Neural cell (in vitro differentiated cells): ENCODE data around the gene DCHS1. TPM values are rescaled to one million over a fixed set of nuclear protein-coding genes. Genes with fewer than 3 reads are reported as not detected.
A peak's percentile ranks its signal among the peaks of the same experiment; 100 is the strongest.

Experiments used
- H2AFZ ChIP-seq: fragments of 200-600, 300-800 bp; sonication (generic), shearing (Covaris generic); 2 replicates; pipeline ENCODE4 v1.6.0; 2014; ENCODE audit warnings: low read depth, mild to moderate bottlenecking, antibody characterized with exemption, low read length, moderate library complexity
- H3F3A ChIP-seq: fragments of 200-600 bp; shearing (Covaris generic); 2 replicates; pipeline ENCODE4 v1.6.1; 2016; ENCODE audit warnings: mild to moderate bottlenecking, moderate library complexity, mixed read lengths, antibody characterized with exemption, low read length; ENCODE audit not compliant: insufficient read depth, poor library complexity, severe bottlenecking
- H3K27ac ChIP-seq: fragments of 200-600, 300-800 bp; sonication (generic), shearing (Covaris generic); 2 replicates; pipeline ENCODE4 v1.5.1; 2014; ENCODE audit warnings: mild to moderate bottlenecking, low read length, moderate library complexity
- H3K27me3 ChIP-seq: fragments of 300-800, 200-600 bp; sonication (generic), shearing (Covaris generic); 2 replicates; pipeline ENCODE4 v1.6.0; 2014; ENCODE audit warnings: mild to moderate bottlenecking, low read depth, low read length, moderate library complexity; ENCODE audit not compliant: insufficient read depth
- H3K36me3 ChIP-seq: fragments of 300-800, 200-600 bp; sonication (generic), shearing (Covaris generic); 2 replicates; pipeline ENCODE4 v1.5.1; 2014; ENCODE audit warnings: mild to moderate bottlenecking, antibody characterized with exemption, low read length, moderate library complexity; ENCODE audit not compliant: insufficient read depth
- H3K4me2 ChIP-seq: fragments of 300-800, 200-600 bp; sonication (generic), shearing (Covaris generic); 2 replicates; pipeline ENCODE4 v1.6.0; 2014; ENCODE audit warnings: mild to moderate bottlenecking, low read length
- H3K4me3 ChIP-seq: fragments of 300-800, 200-600 bp; sonication (generic), shearing (Covaris generic); 2 replicates; pipeline ENCODE4 v1.5.1; 2014; ENCODE audit warnings: mild to moderate bottlenecking, low read length, moderate library complexity
- H3K79me2 ChIP-seq: fragments of 200-600 bp; shearing (Covaris generic); replicated peaks from 2 replicates; pipeline ENCODE4 v1.6.0; 2014; ENCODE audit warnings: mild to moderate bottlenecking, low read length, moderate library complexity; ENCODE audit not compliant: insufficient read depth
- H3K9ac ChIP-seq: fragments of 300-800, 200-600 bp; sonication (generic), shearing (Covaris generic); 2 replicates; pipeline ENCODE4 v1.6.1; 2016; ENCODE audit warnings: mild to moderate bottlenecking, low read length, mixed read lengths
- H3K9me2 ChIP-seq: fragments of 200-600 bp; shearing (Covaris generic); 2 replicates; pipeline ENCODE4 v1.6.1; 2016; ENCODE audit warnings: mild to moderate bottlenecking, low read length, mixed read lengths; ENCODE audit not compliant: insufficient read depth
- H3K9me3 ChIP-seq: fragments of 200-600, 300-800 bp; sonication (generic), shearing (Covaris generic); 2 replicates; pipeline ENCODE4 v1.6.1; 2016; ENCODE audit warnings: mild to moderate bottlenecking, mixed run types, low read length, moderate library complexity, mixed read lengths
- H4K20me1 ChIP-seq: fragments of 200-600 bp; shearing (Covaris generic); 2 replicates; pipeline ENCODE4 v1.6.1; 2016; ENCODE audit warnings: mild to moderate bottlenecking, mixed run types; ENCODE audit not compliant: insufficient read depth
- EP300 ChIP-seq: fragments of 450-650 bp; conservative IDR thresholded peaks from 2 replicates; pipeline ENCODE4 v1.6.1; 2014; ENCODE audit warnings: antibody characterized with exemption, mild to moderate bottlenecking, moderate library complexity; ENCODE audit not compliant: poor library complexity, severe bottlenecking
- EZH2 ChIP-seq: fragments of 200-600, 300-800 bp; shearing (Covaris generic), sonication (generic); IDR thresholded peaks from 2 replicates; pipeline ENCODE4 v1.6.1; 2014; ENCODE audit warnings: antibody characterized with exemption, low read length, borderline replicate concordance, mild to moderate bottlenecking; ENCODE audit not compliant: insufficient read depth, poor library complexity, severe bottlenecking
- MXI1 ChIP-seq: fragments of 450-650 bp; conservative IDR thresholded peaks from 2 replicates; pipeline ENCODE4 v1.6.1; 2014; ENCODE audit warnings: antibody characterized with exemption, mild to moderate bottlenecking; ENCODE audit not compliant: poor library complexity, severe bottlenecking
- POLR2AphosphoS5 ChIP-seq: IDR thresholded peaks from 2 replicates; pipeline ENCODE4 v1.6.1; 2012
- RAD21 ChIP-seq: fragments of 450-650 bp; conservative IDR thresholded peaks from 2 replicates; pipeline ENCODE4 v1.6.1; 2014; ENCODE audit warnings: antibody characterized with exemption, mild to moderate bottlenecking, moderate library complexity
- SMC3 ChIP-seq: fragments of 450-650 bp; conservative IDR thresholded peaks from 2 replicates; pipeline ENCODE4 v1.6.1; 2014; ENCODE audit warnings: antibody characterized with exemption, mild to moderate bottlenecking, moderate library complexity; ENCODE audit not compliant: poor library complexity
- TAF1 ChIP-seq: IDR thresholded peaks from 2 replicates; pipeline ENCODE4 v1.6.1; 2012; ENCODE audit warnings: low read depth
- polyA plus RNA-seq: library from polyadenylated mRNA; depleted of rRNA; stranded (reverse); fragments of >200 nt; gene quantifications from 2 replicates; pipeline ENCODE4 v1.2.3, GENCODE V29; 2014
- TF ChIP-seq, protein P1 (sequence below): fragments of 450-650 bp; IDR thresholded peaks from 2 replicates; pipeline ENCODE4 v1.5.1; 2014; ENCODE audit warnings: antibody characterized with exemption, mild to moderate bottlenecking, moderate library complexity; ENCODE audit not compliant: poor library complexity, severe bottlenecking
- TF ChIP-seq, protein P2 (sequence below): IDR thresholded peaks from 2 replicates; pipeline ENCODE4 v1.6.1; 2012; ENCODE audit warnings: borderline replicate concordance

The DCHS1 gene
- polyA plus RNA-seq, 1 donor from 2014 or later: 30.1 TPM

DNA sequence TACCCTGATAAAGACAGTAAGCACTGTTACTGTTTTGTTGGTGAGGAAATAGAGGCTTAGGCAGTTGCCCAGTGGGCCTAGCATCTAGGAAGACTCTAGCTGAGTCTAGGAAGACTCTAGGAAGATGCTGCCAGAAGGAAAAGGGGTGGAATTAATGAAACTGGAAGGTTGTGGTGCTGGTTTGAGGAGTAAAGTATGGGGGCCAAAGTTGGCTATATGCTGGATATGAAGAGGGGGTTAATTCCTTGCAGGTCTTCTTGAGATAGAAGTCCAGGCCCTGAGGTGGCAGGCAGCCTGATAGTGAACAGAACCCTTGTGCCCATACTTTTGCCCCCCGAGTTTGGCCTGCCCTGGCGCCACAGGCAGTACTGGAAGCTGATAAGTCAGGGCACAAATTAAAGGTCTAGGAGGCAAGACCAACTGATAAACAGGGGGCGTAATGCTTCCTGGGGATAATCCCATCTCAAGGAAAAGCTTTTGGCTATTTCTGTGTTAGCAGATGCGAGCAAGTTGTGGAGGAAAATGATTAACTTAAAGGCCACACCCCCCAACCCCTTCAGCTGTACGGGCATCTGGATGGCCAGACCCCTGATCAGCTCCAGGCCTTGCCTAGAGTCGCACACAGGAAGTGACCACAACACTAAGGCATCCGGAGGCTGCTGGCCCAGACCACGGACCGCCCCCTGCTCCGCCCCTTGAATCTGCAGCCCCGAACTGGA lies 49.0 kb downstream of the DCHS1 start:
- peaks cover 47% of the 10 kb centered on the region for H3K79me2 ChIP-seq
- H3K9ac ChIP-seq: no peak overlapping the region
- no peaks in the 10 kb centered on the region for H3K9me3 ChIP-seq
- no peaks in the 10 kb centered on the region for H4K20me1 ChIP-seq
- no peaks in the 10 kb centered on the region for H3K9me2 ChIP-seq
- H3K27ac ChIP-seq: no peak overlapping the region
- H3K27me3 ChIP-seq: no peaks in the 10 kb centered on the region
- peaks cover 5% of the 10 kb centered on the region for H3F3A ChIP-seq
- H2AFZ ChIP-seq: no peak overlapping the region
- H3K4me2 ChIP-seq: no peak overlapping the region
- TF ChIP-seq SMC3: no peak
- no peak for TF ChIP-seq POLR2AphosphoS5
- H3K4me3 ChIP-seq: peak overlapping the region; percentile 19
- H3K36me3 ChIP-seq: no peaks in the 10 kb centered on the region

DNA sequence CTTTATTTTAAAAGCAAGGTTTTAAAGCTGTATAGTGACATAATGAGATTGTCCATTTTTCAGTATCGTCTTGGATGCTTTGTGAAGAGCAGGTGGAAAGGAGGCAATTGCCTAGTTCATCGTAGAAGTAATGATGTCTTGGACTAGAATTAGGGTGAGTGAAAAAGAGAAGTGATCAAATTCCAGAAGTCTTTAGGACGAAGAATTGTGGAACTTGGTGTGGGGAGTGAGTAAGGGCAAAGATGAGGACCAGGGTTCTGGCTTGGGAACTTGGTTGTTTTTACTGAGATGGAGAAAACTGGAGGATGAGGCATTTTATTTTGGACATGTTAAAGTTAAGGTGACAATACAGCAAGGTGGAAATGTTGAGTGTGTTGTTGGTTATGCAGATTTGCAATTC lies 50.8 kb downstream of the DCHS1 start:
- no peaks in the 10 kb centered on the region for H3K36me3 ChIP-seq

DNA sequence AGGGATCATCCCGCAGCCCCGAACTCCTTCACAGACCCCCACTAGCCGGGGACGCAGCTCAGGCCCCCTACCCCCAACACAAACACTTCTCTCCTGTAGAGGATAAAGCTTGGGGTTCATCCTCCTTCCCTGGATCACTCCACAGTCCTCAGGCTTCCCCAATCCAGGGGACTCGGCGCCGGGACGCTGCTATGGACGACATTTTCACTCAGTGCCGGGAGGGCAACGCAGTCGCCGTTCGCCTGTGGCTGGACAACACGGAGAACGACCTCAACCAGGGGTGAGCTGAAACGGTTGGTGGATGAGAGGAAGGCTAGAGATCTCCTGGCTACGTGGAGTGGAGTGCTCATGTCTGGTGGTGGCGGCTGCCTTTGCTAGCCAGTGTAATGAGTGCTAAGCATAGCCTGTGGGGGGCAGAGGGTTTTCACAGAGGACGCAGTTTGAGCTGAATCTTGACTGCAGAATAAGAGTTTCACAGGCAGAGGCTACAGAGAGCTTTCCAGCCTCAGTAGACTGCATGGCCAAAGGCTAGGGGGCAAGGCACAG lies 51.5 kb downstream of the DCHS1 start:
- Histone ChIP-seq H4K20me1 (no peaks in the 10 kb centered on the region), H3F3A (peaks cover 5% of the 10 kb centered on the region), H3K36me3 (peaks cover 3% of the 10 kb centered on the region), H3K9me2 (no peaks in the 10 kb centered on the region), H3K79me2 (peaks cover 39% of the 10 kb centered on the region), H3K9me3 (no peaks in the 10 kb centered on the region), H3K4me3 (peak overlapping the region; percentile 86), H3K27me3 (no peaks in the 10 kb centered on the region), H2AFZ (peak overlapping the region; percentile 79), H3K4me2 (peak overlapping the region; percentile 90), H3K27ac (peak overlapping the region; percentile 69), H3K9ac (peak overlapping the region; percentile 72)
- TF ChIP-seq TAF1 (no peak), EP300 (no peak), SMC3 (peak; percentile 61), RAD21 (peak; percentile 53), MXI1 (peak; percentile 56), EZH2 (no peak), POLR2AphosphoS5 (peak; percentile 49)
- TF ChIP-seq, protein P1, sequence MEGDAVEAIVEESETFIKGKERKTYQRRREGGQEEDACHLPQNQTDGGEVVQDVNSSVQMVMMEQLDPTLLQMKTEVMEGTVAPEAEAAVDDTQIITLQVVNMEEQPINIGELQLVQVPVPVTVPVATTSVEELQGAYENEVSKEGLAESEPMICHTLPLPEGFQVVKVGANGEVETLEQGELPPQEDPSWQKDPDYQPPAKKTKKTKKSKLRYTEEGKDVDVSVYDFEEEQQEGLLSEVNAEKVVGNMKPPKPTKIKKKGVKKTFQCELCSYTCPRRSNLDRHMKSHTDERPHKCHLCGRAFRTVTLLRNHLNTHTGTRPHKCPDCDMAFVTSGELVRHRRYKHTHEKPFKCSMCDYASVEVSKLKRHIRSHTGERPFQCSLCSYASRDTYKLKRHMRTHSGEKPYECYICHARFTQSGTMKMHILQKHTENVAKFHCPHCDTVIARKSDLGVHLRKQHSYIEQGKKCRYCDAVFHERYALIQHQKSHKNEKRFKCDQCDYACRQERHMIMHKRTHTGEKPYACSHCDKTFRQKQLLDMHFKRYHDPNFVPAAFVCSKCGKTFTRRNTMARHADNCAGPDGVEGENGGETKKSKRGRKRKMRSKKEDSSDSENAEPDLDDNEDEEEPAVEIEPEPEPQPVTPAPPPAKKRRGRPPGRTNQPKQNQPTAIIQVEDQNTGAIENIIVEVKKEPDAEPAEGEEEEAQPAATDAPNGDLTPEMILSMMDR: peak; percentile 59
- TF ChIP-seq, protein P2, sequence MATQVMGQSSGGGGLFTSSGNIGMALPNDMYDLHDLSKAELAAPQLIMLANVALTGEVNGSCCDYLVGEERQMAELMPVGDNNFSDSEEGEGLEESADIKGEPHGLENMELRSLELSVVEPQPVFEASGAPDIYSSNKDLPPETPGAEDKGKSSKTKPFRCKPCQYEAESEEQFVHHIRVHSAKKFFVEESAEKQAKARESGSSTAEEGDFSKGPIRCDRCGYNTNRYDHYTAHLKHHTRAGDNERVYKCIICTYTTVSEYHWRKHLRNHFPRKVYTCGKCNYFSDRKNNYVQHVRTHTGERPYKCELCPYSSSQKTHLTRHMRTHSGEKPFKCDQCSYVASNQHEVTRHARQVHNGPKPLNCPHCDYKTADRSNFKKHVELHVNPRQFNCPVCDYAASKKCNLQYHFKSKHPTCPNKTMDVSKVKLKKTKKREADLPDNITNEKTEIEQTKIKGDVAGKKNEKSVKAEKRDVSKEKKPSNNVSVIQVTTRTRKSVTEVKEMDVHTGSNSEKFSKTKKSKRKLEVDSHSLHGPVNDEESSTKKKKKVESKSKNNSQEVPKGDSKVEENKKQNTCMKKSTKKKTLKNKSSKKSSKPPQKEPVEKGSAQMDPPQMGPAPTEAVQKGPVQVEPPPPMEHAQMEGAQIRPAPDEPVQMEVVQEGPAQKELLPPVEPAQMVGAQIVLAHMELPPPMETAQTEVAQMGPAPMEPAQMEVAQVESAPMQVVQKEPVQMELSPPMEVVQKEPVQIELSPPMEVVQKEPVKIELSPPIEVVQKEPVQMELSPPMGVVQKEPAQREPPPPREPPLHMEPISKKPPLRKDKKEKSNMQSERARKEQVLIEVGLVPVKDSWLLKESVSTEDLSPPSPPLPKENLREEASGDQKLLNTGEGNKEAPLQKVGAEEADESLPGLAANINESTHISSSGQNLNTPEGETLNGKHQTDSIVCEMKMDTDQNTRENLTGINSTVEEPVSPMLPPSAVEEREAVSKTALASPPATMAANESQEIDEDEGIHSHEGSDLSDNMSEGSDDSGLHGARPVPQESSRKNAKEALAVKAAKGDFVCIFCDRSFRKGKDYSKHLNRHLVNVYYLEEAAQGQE: no peak

More for the DNA sequence above, 50.8 kb downstream of the DCHS1 start:
- peak overlapping the region; percentile 90 for H3K4me2 ChIP-seq
- H3F3A ChIP-seq: peaks cover 5% of the 10 kb centered on the region
- H3K9me2 ChIP-seq: no peaks in the 10 kb centered on the region
- H3K4me3 ChIP-seq: peak overlapping the region; percentile 86
- peak overlapping the region; percentile 69 for H3K27ac ChIP-seq
- no peak overlapping the region for H2AFZ ChIP-seq
- H3K9ac ChIP-seq: peak overlapping the region; percentile 72
- H3K9me3 ChIP-seq: no peaks in the 10 kb centered on the region
- TF ChIP-seq EP300 (no peak), EZH2 (no peak), RAD21 (no peak), SMC3 (no peak), TAF1 (no peak), POLR2AphosphoS5 (no peak)
- TF ChIP-seq, protein P1: no peak
- H3K27me3 ChIP-seq: no peaks in the 10 kb centered on the region
- peaks cover 39% of the 10 kb centered on the region for H3K79me2 ChIP-seq
- H4K20me1 ChIP-seq: no peaks in the 10 kb centered on the region
